Prostate gland (tissue), 2 donors: ENCODE data around the gene SIRT4. TPM values are rescaled to one million over a fixed set of nuclear protein-coding genes. Genes with fewer than 3 reads are reported as not detected.

Source experiments
- DNase-seq: peaks from one replicate; pipeline ENCODE4 v3.0.0-alpha.2; 2019; ENCODE audit warnings: low spot score
- H3K27ac ChIP-seq, 2 donors: fragments of 200-600 bp; sonication (generic); 2 replicates each; pipeline ENCODE4 v1.5.1; 2017 to 2019
- H3K27me3 ChIP-seq: fragments of 200-600 bp; sonication (generic); replicated peaks from 2 replicates; pipeline ENCODE4 v1.5.1; 2019; ENCODE audit not compliant: insufficient read depth
- H3K36me3 ChIP-seq, 2 donors: fragments of 200-600 bp; sonication (generic); 1 replicate in 1 of 2; 2 replicates in 1 of 2; pipeline versions ENCODE4 v1.5.1 to v1.8.1; 2017 to 2019
- H3K4me1 ChIP-seq: fragments of 200-600 bp; sonication (generic); replicated peaks from 2 replicates; pipeline ENCODE4 v1.5.1; 2019
- H3K4me3 ChIP-seq, 2 donors: fragments of 200-600 bp; sonication (generic); 2 replicates each; pipeline ENCODE4 v1.5.1; 2017 to 2019
- H3K9me3 ChIP-seq: fragments of 200-600 bp; sonication (generic); 2 replicates; pipeline ENCODE4 v1.5.1; 2017
- POLR2A ChIP-seq: fragments of 450-650 bp; IDR thresholded peaks from one replicate; pipeline ENCODE4 v1.6.1; 2016; ENCODE audit warnings: antibody characterized with exemption, mild to moderate bottlenecking
- POLR2AphosphoS5 ChIP-seq: sonication (generic); formaldehyde crosslinking; IDR thresholded peaks from one replicate; pipeline ENCODE4 v1.6.1; 2017; ENCODE audit warnings: antibody characterized with exemption
- WGBS: methylation state at CpG from one replicate; pipeline ENCODE4 v1.1.5; 2018; 5-methylcytosine and 5-hydroxymethylcytosine counted together
- intact Hi-C: fragments of 100-400 bp; cut with DNase I; formaldehyde crosslinking; loops from one replicate; pipeline ENCODE4 v1.14.2; 2022
- total RNA-seq, 2 donors: library from RNA; depleted of rRNA; stranded (reverse); fragments of >200 nt; gene quantifications; one replicate each; pipeline ENCODE4 v1.1.0, GENCODE V29; 2016
- TF ChIP-seq, protein P1 (sequence below), 4 experiments: fragments of 200-600 bp in 2 of 4; fragments of 450-650 bp in 2 of 4; sonication (generic) in 2 of 4; IDR thresholded peaks; 1 replicate in 3 of 4; 2 replicates in 1 of 4; pipeline ENCODE4 v1.5.1; 2016 to 2019; ENCODE audit warnings: antibody characterized with exemption in 4 of 4, mild to moderate bottlenecking in 2 of 4, moderate library complexity in 2 of 4

The SIRT4 gene
- total RNA-seq, 2 donors from 2014 or later = 0.96 to 2.2 TPM

DNA sequence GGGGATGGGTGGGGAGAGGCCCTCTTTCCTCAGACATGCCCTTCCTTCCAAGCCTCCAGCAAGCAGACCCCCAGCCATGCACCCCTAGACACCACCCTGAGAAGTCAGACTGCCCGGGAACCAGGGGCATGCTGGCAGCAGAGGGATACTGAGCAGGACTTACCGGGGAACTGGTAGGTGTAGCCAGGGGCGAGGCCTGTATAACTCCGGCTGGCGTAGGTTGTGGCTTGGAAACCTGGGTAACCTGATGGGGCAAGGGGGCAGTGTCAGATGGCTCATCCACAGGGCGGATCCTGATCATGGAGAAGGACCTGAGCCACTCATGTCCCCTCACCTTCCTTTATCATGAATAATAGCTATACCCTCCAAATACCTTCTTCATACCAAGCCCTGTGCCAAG, 51.0 kb downstream of the SIRT4 start:
- H3K9me3 ChIP-seq = no peaks in the 10 kb centered on the region
- H3K27ac ChIP-seq = no peak overlapping the region
- WGBS = 100% methylated on average over 6 of the region's 6 CpGs
- intact Hi-C loops = no loop called here
- H3K27me3 ChIP-seq = no peaks in the 10 kb centered on the region
- H3K36me3 ChIP-seq = no peaks in the 10 kb centered on the region
- no peak overlapping the region for H3K4me3 ChIP-seq
- H3K4me1 ChIP-seq = no peaks in the 10 kb centered on the region
- no peak for DNase-seq
- TF ChIP-seq POLR2A = no peak
- TF ChIP-seq POLR2AphosphoS5 = no peak
- TF ChIP-seq, protein P1, sequence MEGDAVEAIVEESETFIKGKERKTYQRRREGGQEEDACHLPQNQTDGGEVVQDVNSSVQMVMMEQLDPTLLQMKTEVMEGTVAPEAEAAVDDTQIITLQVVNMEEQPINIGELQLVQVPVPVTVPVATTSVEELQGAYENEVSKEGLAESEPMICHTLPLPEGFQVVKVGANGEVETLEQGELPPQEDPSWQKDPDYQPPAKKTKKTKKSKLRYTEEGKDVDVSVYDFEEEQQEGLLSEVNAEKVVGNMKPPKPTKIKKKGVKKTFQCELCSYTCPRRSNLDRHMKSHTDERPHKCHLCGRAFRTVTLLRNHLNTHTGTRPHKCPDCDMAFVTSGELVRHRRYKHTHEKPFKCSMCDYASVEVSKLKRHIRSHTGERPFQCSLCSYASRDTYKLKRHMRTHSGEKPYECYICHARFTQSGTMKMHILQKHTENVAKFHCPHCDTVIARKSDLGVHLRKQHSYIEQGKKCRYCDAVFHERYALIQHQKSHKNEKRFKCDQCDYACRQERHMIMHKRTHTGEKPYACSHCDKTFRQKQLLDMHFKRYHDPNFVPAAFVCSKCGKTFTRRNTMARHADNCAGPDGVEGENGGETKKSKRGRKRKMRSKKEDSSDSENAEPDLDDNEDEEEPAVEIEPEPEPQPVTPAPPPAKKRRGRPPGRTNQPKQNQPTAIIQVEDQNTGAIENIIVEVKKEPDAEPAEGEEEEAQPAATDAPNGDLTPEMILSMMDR (IDR thresholded peaks at IDR 0.05) = no peak

DNA sequence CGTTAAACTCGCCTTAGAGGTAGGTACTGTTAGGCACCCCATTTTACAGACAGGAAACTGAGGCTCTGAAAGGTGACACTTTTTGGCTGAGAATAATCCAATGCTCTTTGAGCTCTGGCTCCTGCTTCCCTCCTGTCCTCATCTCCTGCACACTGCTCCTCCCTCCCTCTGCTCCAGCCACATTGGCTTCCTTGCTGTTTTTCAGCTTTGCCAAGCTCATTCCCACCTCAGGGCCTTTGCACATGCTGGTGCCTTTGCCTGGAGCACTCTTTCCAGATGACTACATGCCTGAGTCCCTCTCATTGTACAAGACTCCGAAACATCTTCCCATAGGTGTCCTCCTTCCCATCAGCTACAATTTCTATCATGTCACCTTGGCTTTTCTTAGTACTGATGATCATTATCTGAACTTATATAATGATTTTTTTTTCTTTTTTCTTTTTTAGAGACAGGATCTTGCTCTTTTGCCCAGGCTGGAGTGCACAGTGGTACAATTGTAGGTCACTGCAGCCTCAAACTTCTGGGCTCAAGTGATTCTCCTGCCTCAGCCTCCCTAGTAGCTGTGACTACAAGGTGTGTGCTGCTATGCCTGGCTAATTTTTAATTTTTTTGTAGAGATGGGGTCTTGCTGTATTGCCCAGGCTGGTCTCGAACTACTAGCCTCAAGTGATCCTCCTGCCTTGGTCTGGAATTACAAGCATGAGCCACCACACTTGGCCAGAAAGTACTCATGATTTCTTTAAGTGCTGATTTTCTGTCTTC, 51.6 kb downstream of the SIRT4 start:
- 99% methylated on average over 4 of the region's 4 CpGs for WGBS
- intact Hi-C loops = no loop called here
- TF ChIP-seq POLR2AphosphoS5 (no peak), POLR2A (no peak)
- TF ChIP-seq, protein P1 (IDR thresholded peaks at IDR 0.05) = no peak
- no peaks in the 10 kb centered on the region for H3K27me3 ChIP-seq
- no peak overlapping the region for H3K4me3 ChIP-seq
- no peak for DNase-seq
- H3K27ac ChIP-seq = no peak overlapping the region
- no peaks in the 10 kb centered on the region for H3K36me3 ChIP-seq
- H3K4me1 ChIP-seq = no peaks in the 10 kb centered on the region
- H3K9me3 ChIP-seq = no peaks in the 10 kb centered on the region

DNA sequence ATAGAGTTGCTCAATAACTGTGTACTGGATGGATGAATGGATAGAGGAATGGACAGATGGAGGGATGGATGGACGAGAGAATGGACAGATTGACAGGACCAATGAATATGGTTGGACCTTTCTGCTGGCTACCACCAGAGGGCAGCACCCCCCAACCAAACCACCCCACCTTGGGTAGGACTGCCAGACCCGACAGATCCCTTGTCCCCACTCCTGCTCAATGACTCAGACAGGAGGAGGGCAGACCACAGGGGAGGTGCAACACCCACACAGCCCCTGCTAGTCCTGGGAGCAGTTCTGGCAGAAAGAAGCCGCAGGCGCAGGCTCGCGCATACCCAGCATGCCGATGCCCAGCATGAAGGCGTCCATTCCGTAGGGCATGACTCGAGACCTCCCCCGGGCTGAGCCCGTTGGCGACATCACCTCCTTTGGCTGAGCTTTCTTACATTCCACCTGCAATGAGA, 54.5 kb downstream of the SIRT4 start:
- H3K27ac ChIP-seq = no peak overlapping the region
- peak; percentile 66 for DNase-seq
- TF ChIP-seq POLR2AphosphoS5 (peak; percentile 56), POLR2A (no peak)
- TF ChIP-seq, protein P1 (IDR thresholded peaks at IDR 0.05) = peak; percentile 63 to 92 (median 88)
- no peaks in the 10 kb centered on the region for H3K9me3 ChIP-seq
- H3K36me3 ChIP-seq = no peaks in the 10 kb centered on the region
- no peaks in the 10 kb centered on the region for H3K4me1 ChIP-seq
- no peaks in the 10 kb centered on the region for H3K27me3 ChIP-seq
- no peak overlapping the region for H3K4me3 ChIP-seq
- WGBS = 38% methylated on average over 13 of the region's 13 CpGs
- intact Hi-C loops = loop anchor here (1.0 kb wide), 1 partner anchor 74 kb away; no protein-coding TSS in a partner anchor

DNA sequence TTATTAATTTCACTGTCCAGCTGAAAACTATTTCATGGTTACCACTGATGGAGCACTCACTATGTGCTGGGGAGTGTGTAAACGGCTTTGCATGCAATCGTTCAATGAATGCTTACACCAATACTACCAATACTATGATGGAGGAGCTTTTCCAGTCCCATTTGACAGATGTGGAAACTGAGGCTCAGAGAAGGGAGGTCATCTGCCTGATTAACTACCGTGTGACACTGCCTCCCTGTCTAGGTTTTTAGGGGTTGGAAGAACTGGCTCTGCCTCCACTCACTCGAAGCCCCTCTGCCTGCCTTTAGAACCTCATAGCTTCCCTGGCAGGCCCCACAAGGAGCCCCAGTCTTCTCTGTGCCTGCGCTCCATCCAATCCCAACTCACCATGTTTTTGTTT, 55.0 kb downstream of the SIRT4 start:
- no peak overlapping the region for H3K27ac ChIP-seq
- no peak overlapping the region for H3K4me3 ChIP-seq
- no peaks in the 10 kb centered on the region for H3K36me3 ChIP-seq
- H3K27me3 ChIP-seq = no peaks in the 10 kb centered on the region
- intact Hi-C loops = no loop called here
- 81% methylated on average over 5 of the region's 5 CpGs for WGBS
- DNase-seq = no peak
- no peaks in the 10 kb centered on the region for H3K4me1 ChIP-seq
- TF ChIP-seq, protein P1 (IDR thresholded peaks at IDR 0.05) = no peak
- TF ChIP-seq POLR2AphosphoS5 (no peak), POLR2A (no peak)
- no peaks in the 10 kb centered on the region for H3K9me3 ChIP-seq
